Measurements from ENCODE around the gene GPR137C. TPM values are rescaled to one million over a fixed set of nuclear protein-coding genes. Genes with fewer than 3 reads are reported as not detected.

Gene GPR137C
- total RNA-seq, 1 donor from 2014 or later: 27.8 TPM

- DNase-seq: no peak
Measured at GRCh38 chr14:52683985-52684520, 131.4 kb downstream of the GPR137C start.

- no peak for DNase-seq
Measured at GRCh38 chr14:52686176-52686575, 133.5 kb downstream of the GPR137C start.

Other genes starting within 250 kb of the GPR137C start
- gene PTGER2, start 238.5 kb upstream of the GPR137C start, total RNA-seq: not detected
- 73.8 TPM for gene TXNDC16, start 331 bp upstream of the GPR137C start, total RNA-seq
- 42.7 TPM for gene ERO1A, start 142.7 kb downstream of the GPR137C start, total RNA-seq
- gene PSMC6, start 154.4 kb downstream of the GPR137C start, total RNA-seq: 131 TPM
- 29.8 TPM for gene STYX, start 177.3 kb downstream of the GPR137C start, total RNA-seq
- gene GNPNAT1, start 238.8 kb downstream of the GPR137C start, total RNA-seq: 30.4 TPM

Data from occipital lobe (tissue), 2 donors.